PC-3 (cell line): ENCODE measurements around the gene PCBD1. TPM values are rescaled to one million over a fixed set of nuclear protein-coding genes. Genes with fewer than 3 reads are reported as not detected.

ENCODE experiments used
- ATAC-seq: fragments of 200-7000 bp; cut with Tn5 transposase; 2 replicates; pipeline ENCODE4 v1.9.1; 2020; ENCODE audit warnings: mild to moderate bottlenecking, moderate library complexity
- BruUV-seq: library from RNA; stranded (reverse); fragments of 400-500 nt; replicated peaks from 2 replicates; lab custom pipeline; 2021; lab: Mats Ljungman, UMichigan
- CTCF ChIA-PET: fragments of 300-600 bp; sonication (Branson Sonifier 250); formaldehyde crosslinking; loops from one replicate; lab custom pipeline; 2022; ENCODE audit warnings: antibody characterized with exemption; lab: Charles Lee
- POLR2A ChIA-PET: fragments of 300-600 bp; sonication (Branson Sonifier 250); formaldehyde crosslinking; loops from one replicate; lab custom pipeline; 2022; ENCODE audit warnings: antibody characterized with exemption; ENCODE audit not compliant: unreplicated experiment; lab: Charles Lee
- DNase-seq: peaks from one replicate; pipeline ENCODE4 v3.0.0-alpha.2; 2015
- H2AFZ ChIP-seq: fragments of 300-600 bp; sonication (generic); 2 replicates; pipeline ENCODE4 v1.6.0; 2016; ENCODE audit warnings: antibody characterized with exemption, low read length
- H3F3A ChIP-seq: fragments of 300-600 bp; sonication (generic); one replicate; pipeline ENCODE4 v1.6.0; 2017; ENCODE audit warnings: antibody characterized with exemption, low read length, control low read depth, mild to moderate bottlenecking; ENCODE audit not compliant: unreplicated experiment
- H3K27ac ChIP-seq: fragments of 300-600 bp; sonication (generic); 2 replicates; pipeline ENCODE4 v1.5.1; 2016; ENCODE audit warnings: mild to moderate bottlenecking, low read length
- H3K27me3 ChIP-seq: fragments of 300-600 bp; sonication (generic); 2 replicates; pipeline ENCODE4 v1.6.1; 2016; ENCODE audit warnings: low read length, mixed read lengths
- H3K36me3 ChIP-seq: fragments of 300-600 bp; sonication (generic); 2 replicates; pipeline ENCODE4 v1.6.1; 2016; ENCODE audit warnings: low read depth, mixed run types, low read length, mixed read lengths
- H3K4me1 ChIP-seq: fragments of 300-600 bp; sonication (generic); 2 replicates; pipeline ENCODE4 v1.5.1; 2016; ENCODE audit warnings: low read length; ENCODE audit not compliant: insufficient read depth
- H3K4me2 ChIP-seq: fragments of 300-600 bp; sonication (generic); 2 replicates; pipeline ENCODE4 v1.6.0; 2016; ENCODE audit warnings: low read length
- H3K4me3 ChIP-seq: fragments of 300-600 bp; sonication (generic); 2 replicates; pipeline ENCODE4 v1.5.1; 2016; ENCODE audit warnings: mild to moderate bottlenecking, low read length, mixed read lengths
- H3K79me2 ChIP-seq: fragments of 300-600 bp; sonication (generic); 2 replicates; pipeline ENCODE4 v1.6.1; 2017; ENCODE audit warnings: low read length, mixed read lengths
- H3K9ac ChIP-seq: fragments of 300-600 bp; sonication (generic); 2 replicates; pipeline ENCODE4 v1.6.0; 2016; ENCODE audit warnings: mild to moderate bottlenecking, low read length
- H3K9me2 ChIP-seq: fragments of 300-600 bp; sonication (generic); replicated peaks from 2 replicates; pipeline ENCODE4 v1.6.1; 2016; ENCODE audit warnings: mixed run types, low read length, mixed read lengths
- H3K9me3 ChIP-seq: fragments of 300-600 bp; sonication (generic); 2 replicates; pipeline ENCODE4 v1.6.1; 2016; ENCODE audit warnings: low read length, mixed read lengths
- H4K20me1 ChIP-seq: fragments of 300-600 bp; sonication (generic); 2 replicates; pipeline ENCODE4 v1.6.1; 2016; ENCODE audit warnings: low read length, mixed read lengths
- CTCF ChIP-seq: fragments of 300-600 bp; sonication (generic); conservative IDR thresholded peaks from 2 replicates; pipeline ENCODE4 v1.5.1; 2017; ENCODE audit warnings: antibody characterized with exemption, low read depth, mild to moderate bottlenecking, low read length
- EZH2 ChIP-seq: fragments of 300-600 bp; sonication (generic); IDR thresholded peaks from one replicate; pipeline ENCODE4 v1.6.1; 2017; ENCODE audit warnings: antibody characterized with exemption, mild to moderate bottlenecking, low read length; ENCODE audit not compliant: unreplicated experiment
- EZH2phosphoT487 ChIP-seq: fragments of 300-600 bp; sonication (generic); IDR thresholded peaks from 2 replicates; pipeline ENCODE4 v1.6.1; 2018; ENCODE audit warnings: mild to moderate bottlenecking, antibody characterized with exemption, low read length, borderline replicate concordance
- intact Hi-C: fragments of 100-400 bp; cut with micrococcal nuclease; formaldehyde crosslinking; loops from 2 replicates; pipeline ENCODE4 v1.9.0; 2023
- total RNA-seq: library from RNA; depleted of rRNA; stranded (reverse); fragments of >200 nt; gene quantifications from 2 replicates; pipeline ENCODE4 v1.2.3, GENCODE V29; 2014

Gene PCBD1
- total RNA-seq, 1 experiment from 2014 or later = 283 TPM

GRCh38 chr10:70902661-70903261 is 14.4 kb upstream of the PCBD1 start:
- H3K4me2 ChIP-seq = peak overlapping the region; percentile 4; the same call in 1 of the 2 replicates
- POLR2A ChIA-PET = no interaction called here
- CTCF ChIA-PET = interaction anchor here (0.5 to 0.8 kb wide), 5 partner anchors 14 to 86 kb away, joined by 3 to 10 read pairs (median 4); partner anchors contain the start of gene PCBD1
- peak overlapping the region; percentile 2; the same call in 1 of the 2 replicates for H2AFZ ChIP-seq
- no peaks in the 10 kb centered on the region for H3F3A ChIP-seq
- TF ChIP-seq EZH2 = no peak
- no peak; the same call in 1 of the 2 replicates for TF ChIP-seq CTCF
- no peak for TF ChIP-seq EZH2phosphoT487
- H3K4me3 ChIP-seq = no peak overlapping the region
- H3K9ac ChIP-seq = no peak overlapping the region
- H3K9me2 ChIP-seq = no peaks in the 10 kb centered on the region
- H3K27ac ChIP-seq = no peak overlapping the region
- H3K79me2 ChIP-seq = no peaks in the 10 kb centered on the region
- H3K36me3 ChIP-seq = no peaks in the 10 kb centered on the region
- no peaks in the 10 kb centered on the region for H4K20me1 ChIP-seq
- no peaks in the 10 kb centered on the region for H3K27me3 ChIP-seq
- intact Hi-C loops = no loop called here
- DNase-seq (peak; percentile 65), ATAC-seq (peak; percentile 70)
- H3K9me3 ChIP-seq = no peaks in the 10 kb centered on the region
- peaks cover 12% of the 10 kb centered on the region for H3K4me1 ChIP-seq
- no TSS peak for BruUV-seq

- CTCF ChIA-PET = interaction anchor here (0.6 kb wide), 1 partner anchor 21 kb away, joined by 3 read pairs; no protein-coding TSS in a partner anchor
- no peak for DNase-seq
- H3K4me2 ChIP-seq = no peak overlapping the region
- no peaks in the 10 kb centered on the region for H3K79me2 ChIP-seq
- no peaks in the 10 kb centered on the region for H4K20me1 ChIP-seq
- POLR2A ChIA-PET = no interaction called here
- no peak overlapping the region for H2AFZ ChIP-seq
- TF ChIP-seq EZH2phosphoT487 (no peak), CTCF (no peak), EZH2 (no peak)
- peaks cover 12% of the 10 kb centered on the region for H3K4me1 ChIP-seq
- H3K9ac ChIP-seq = no peak overlapping the region
- H3K27me3 ChIP-seq = no peaks in the 10 kb centered on the region
- H3K36me3 ChIP-seq = no peaks in the 10 kb centered on the region
- intact Hi-C loops = no loop called here
- H3K27ac ChIP-seq = no peak overlapping the region
- ATAC-seq = no peak
- no peaks in the 10 kb centered on the region for H3F3A ChIP-seq
- no peaks in the 10 kb centered on the region for H3K9me3 ChIP-seq
- H3K4me3 ChIP-seq = no peak overlapping the region
- H3K9me2 ChIP-seq = no peaks in the 10 kb centered on the region
- no TSS peak for BruUV-seq
These were observed 13.0 kb upstream of the PCBD1 start for GRCh38 chr10:70901276-70901878.

- no peak for ATAC-seq
- no peaks in the 10 kb centered on the region for H3K9me3 ChIP-seq
- no peak for DNase-seq
These were observed 10.7 kb upstream of the PCBD1 start for GRCh38 chr10:70899096-70899495.

More at GRCh38 chr10:70899096-70899495, 10.7 kb upstream of the PCBD1 start:
- Histone ChIP-seq H3K36me3 (no peaks in the 10 kb centered on the region), H3K9ac (no peak overlapping the region), H3K4me3 (no peak overlapping the region), H3K27ac (no peak overlapping the region), H2AFZ (no peak overlapping the region), H3K27me3 (no peaks in the 10 kb centered on the region), H3K4me1 (peaks cover 12% of the 10 kb centered on the region), H3K9me2 (no peaks in the 10 kb centered on the region), H3K79me2 (no peaks in the 10 kb centered on the region), H3K4me2 (no peak overlapping the region), H3F3A (no peaks in the 10 kb centered on the region), H4K20me1 (no peaks in the 10 kb centered on the region)
- BruUV-seq = no TSS peak
- TF ChIP-seq CTCF (no peak), EZH2phosphoT487 (no peak), EZH2 (no peak)
- ChIA-PET CTCF (no interaction called here), POLR2A (no interaction called here)
- intact Hi-C loops = no loop called here
